GM12878 (cell line): ENCODE data around the gene EHD2. TPM values are rescaled to one million over a fixed set of nuclear protein-coding genes. Genes with fewer than 3 reads are reported as not detected.

Source experiments
- ATAC-seq: fragments of 200-7000 bp; cut with Tn5 transposase; 3 replicates; pipeline ENCODE4 v1.9.1; 2020; ENCODE audit warnings: mild to moderate bottlenecking, moderate library complexity
- BruUV-seq: library from RNA; stranded (reverse); fragments of 400-500 nt; replicated peaks from 2 replicates; lab custom pipeline; 2021; lab: Mats Ljungman, UMichigan
- CTCF ChIA-PET: fragments of 300-600 bp; sonication (Branson Sonifier 250); formaldehyde crosslinking; extraction: SDS; loops from one replicate; lab custom pipeline; 2021; ENCODE audit warnings: inconsistent platforms; lab: Yijun Ruan, JAX
- POLR2A ChIA-PET: fragments of 350-600 bp; formaldehyde crosslinking; extraction: SDS; loops from one replicate; lab custom pipeline; 2021; ENCODE audit warnings: inconsistent platforms; lab: Charles Lee
- RAD21 ChIA-PET: fragments of 300-600 bp; sonication (Branson Sonifier 250); formaldehyde crosslinking; loops from one replicate; lab custom pipeline; 2023; ENCODE audit warnings: antibody characterized with exemption; ENCODE audit not compliant: unreplicated experiment; lab: Charles Lee
- SMC1A ChIA-PET: fragments of 300-600 bp; sonication (Branson Sonifier 250); formaldehyde crosslinking; loops from one replicate; lab custom pipeline; 2023; ENCODE audit not compliant: unreplicated experiment, uncharacterized antibody; lab: Charles Lee
- DNase-seq: peaks from one replicate; pipeline ENCODE4 v3.0.0-alpha.2; 2011; ENCODE audit warnings: low read depth, low spot score
- FAIRE-seq: peaks from 3 replicates; lab custom pipeline; 2011; peaks lifted over from hg19 to GRCh38; lab: Jason Lieb, UNC
- H2AFZ ChIP-seq: 2 replicates; pipeline ENCODE4 v1.6.0; 2011; ENCODE audit warnings: low read depth, low read length, control low read depth; ENCODE audit not compliant: control insufficient read depth
- H3K27ac ChIP-seq: 2 replicates; pipeline ENCODE4 v1.5.1; 2011; ENCODE audit warnings: control low read depth; ENCODE audit not compliant: control insufficient read depth, insufficient read depth
- H3K27me3 ChIP-seq, 2 experiments: replicated peaks in 1 of 2; 2 replicates each; pipeline versions ENCODE4 v1.6.0 to v1.6.1; 2011; ENCODE audit warnings: low read length in 1 of 2; ENCODE audit not compliant: control insufficient read depth in 2 of 2, insufficient read depth in 2 of 2
- H3K36me3 ChIP-seq, 2 experiments: 2 replicates each; pipeline ENCODE4 v1.5.1; 2011; ENCODE audit warnings: low read length in 1 of 2; ENCODE audit not compliant: control insufficient read depth in 2 of 2, insufficient read depth in 2 of 2
- H3K4me1 ChIP-seq: 2 replicates; pipeline ENCODE4 v1.6.1; 2011; ENCODE audit warnings: mild to moderate bottlenecking, low read length, moderate library complexity, mixed read lengths; ENCODE audit not compliant: control insufficient read depth, insufficient read depth
- H3K4me2 ChIP-seq: 2 replicates; pipeline ENCODE4 v1.6.0; 2011; ENCODE audit warnings: control low read depth; ENCODE audit not compliant: control insufficient read depth, insufficient read depth
- H3K4me3 ChIP-seq: fragments of 200-600 bp; sonication (generic); 2 replicates; pipeline ENCODE4 v1.5.1; 2016
- H3K79me2 ChIP-seq: 2 replicates; pipeline ENCODE4 v1.6.0; 2011; ENCODE audit warnings: low read length; ENCODE audit not compliant: control insufficient read depth, insufficient read depth
- H3K9ac ChIP-seq: 2 replicates; pipeline ENCODE4 v1.8.0; 2011; ENCODE audit warnings: low read length, control low read depth, mixed read lengths; ENCODE audit not compliant: control insufficient read depth, insufficient read depth
- H3K9me3 ChIP-seq: replicated peaks from 3 replicates; pipeline ENCODE4 v1.5.1; 2011; ENCODE audit warnings: mild to moderate bottlenecking, low read length; ENCODE audit not compliant: control insufficient read depth, insufficient read depth
- H4K20me1 ChIP-seq: 2 replicates; pipeline ENCODE4 v1.6.0; 2011; ENCODE audit not compliant: control insufficient read depth, insufficient read depth
- BCL11A ChIP-seq: IDR thresholded peaks from 2 replicates; pipeline ENCODE4 v1.6.1; 2011; ENCODE audit warnings: low read depth, low read length
- EED ChIP-seq: sonication (generic); IDR thresholded peaks from 2 replicates; pipeline ENCODE4 v1.6.1; 2016; ENCODE audit warnings: antibody characterized with exemption, low read depth
- GABPA ChIP-seq: IDR thresholded peaks from 2 replicates; pipeline ENCODE4 v1.6.1; 2014; ENCODE audit warnings: antibody characterized with exemption, low read depth, mild to moderate bottlenecking, inconsistent platforms
- NFXL1 ChIP-seq: fragments of 450-650 bp; IDR thresholded peaks from 2 replicates; pipeline ENCODE4 v1.6.1; 2017; ENCODE audit warnings: antibody characterized with exemption, mild to moderate bottlenecking, borderline replicate concordance
- TAF1 ChIP-seq: IDR thresholded peaks from 2 replicates; pipeline ENCODE4 v1.6.1; 2011; ENCODE audit warnings: mild to moderate bottlenecking, low read depth, low read length, borderline replicate concordance
- ZNF24 ChIP-seq: fragments of 450-650 bp; IDR thresholded peaks from 2 replicates; pipeline ENCODE4 v1.6.1; 2017; ENCODE audit warnings: antibody characterized with exemption, mild to moderate bottlenecking
- WGBS: methylation state at CpG from one replicate; pipeline ENCODE4 v1.1.6; 2016; ENCODE audit warnings: low lambda C conversion rate; ENCODE audit not compliant: insufficient replicate concordance, insufficient coverage; ENCODE audit errors: missing lambda C conversion rate; 5-methylcytosine and 5-hydroxymethylcytosine counted together
- in situ Hi-C: fragments of 300-500 bp; cut with MboI; formaldehyde crosslinking; loops from 9 replicates; pipeline ENCODE4 v1.14.3; 2018; ENCODE audit warnings: mixed read lengths
- intact Hi-C: fragments of 100-400 bp; cut with micrococcal nuclease; formaldehyde crosslinking; loops from one replicate; pipeline ENCODE4 v1.14.2; 2022; ENCODE audit not compliant: unreplicated experiment
- polyA plus RNA-seq, 11 experiments: library from polyadenylated mRNA; depleted of rRNA in 4 of 11; unstranded in 6 of 11; stranded (reverse) in 5 of 11; fragments of >200 nt; fragmentation: Nextera tagmentation in 4 of 11; fragmentation: Illumina TruSeq in 1 of 11; extraction: Ambion mirVana in 4 of 11; extraction: Trizol in 1 of 11; gene quantifications; 1 replicate in 1 of 11; 2 replicates in 10 of 11; pipeline versions ENCODE4 v1.2.1 to v1.2.3, GENCODE V29; 2011 to 2016; ENCODE audit warnings: inconsistent platforms in 2 of 11, missing spikeins in 2 of 11, low read depth in 1 of 11
- total RNA-seq, 4 experiments: library from RNA; depleted of rRNA in 3 of 4; stranded (reverse); fragments of >200 nt in 3 of 4; fragmentation: Illumina TruSeq in 1 of 4; extraction: Trizol in 1 of 4; gene quantifications; 2 replicates each; pipeline versions ENCODE4 v1.2.1 to v1.2.3, GENCODE V29; 2013 to 2021

Gene EHD2
- total and polyA plus RNA-seq, 10 of the 15 experiments (the other 5 are each of a cell fraction or from before 2014, with no cell fraction given): 0.12 to 0.24 (median 0.23) TPM; not detected in 7

GRCh38 chr19:47693489-47693888 is 19.7 kb upstream of the EHD2 start:
- no TSS peak for BruUV-seq
- ChIA-PET POLR2A (no interaction called here), CTCF (no interaction called here)
- in situ Hi-C loops (no loop called here), intact Hi-C loops (no loop called here)
- DNase-seq: no peak
- H3K4me1 ChIP-seq: no peaks in the 10 kb centered on the region
- 92% methylated on average over 15 of the region's 17 CpGs for WGBS
- no peak overlapping the region for H2AFZ ChIP-seq
- H3K9me3 ChIP-seq: no peaks in the 10 kb centered on the region
- no peaks in the 10 kb centered on the region for H4K20me1 ChIP-seq
- H3K4me3 ChIP-seq: no peak overlapping the region
- no peak overlapping the region for H3K9ac ChIP-seq
- TF ChIP-seq ZNF24 (no peak), GABPA (no peak), EED (no peak), TAF1 (no peak), NFXL1 (no peak)
- TF ChIP-seq, all 136 proteins: peak for 0
- Histone ChIP-seq H3K36me3 (no peaks in the 10 kb centered on the region; a peak in 1 of 4 replicates), H3K27ac (no peak overlapping the region), H3K4me2 (no peak overlapping the region), H3K27me3 (no peaks in the 10 kb centered on the region), H3K79me2 (no peaks in the 10 kb centered on the region)
- ATAC-seq (no peak), FAIRE-seq (no peak)
- SMC1A ChIA-PET: no interaction called here
- RAD21 ChIA-PET: no interaction called here

- BruUV-seq: no TSS peak
- CTCF ChIA-PET: no interaction called here
These were observed 19.3 kb upstream of the EHD2 start for GRCh38 chr19:47693903-47694302.

More at GRCh38 chr19:47693903-47694302, 19.3 kb upstream of the EHD2 start:
- Histone ChIP-seq H4K20me1 (no peaks in the 10 kb centered on the region), H3K79me2 (no peaks in the 10 kb centered on the region), H2AFZ (no peak overlapping the region), H3K4me2 (no peak overlapping the region), H3K27me3 (no peaks in the 10 kb centered on the region), H3K9ac (no peak overlapping the region), H3K36me3 (peaks cover 0 to 2% of the 10 kb centered on the region in 2 experiments; a peak in 1 of 4 replicates), H3K4me3 (no peak overlapping the region), H3K9me3 (no peaks in the 10 kb centered on the region), H3K4me1 (no peaks in the 10 kb centered on the region), H3K27ac (no peak overlapping the region)
- SMC1A ChIA-PET: no interaction called here
- intact Hi-C loops (no loop called here), in situ Hi-C loops (no loop called here)
- DNase-seq (no peak), FAIRE-seq (no peak), ATAC-seq (no peak)
- TF ChIP-seq BCL11A: no peak
- 57% methylated on average over 4 of the region's 14 CpGs for WGBS
- RAD21 ChIA-PET: no interaction called here
- POLR2A ChIA-PET: no interaction called here
